ENCODE results near the gene TST. TPM values are rescaled to one million over a fixed set of nuclear protein-coding genes. Genes with fewer than 3 reads are reported as not detected.

The TST gene
- total and polyA plus RNA-seq, 10 of the 15 experiments (the other 5 are each of a cell fraction or from before 2014, with no cell fraction given): 2.4 to 24.6 (median 10.4) TPM

DNA sequence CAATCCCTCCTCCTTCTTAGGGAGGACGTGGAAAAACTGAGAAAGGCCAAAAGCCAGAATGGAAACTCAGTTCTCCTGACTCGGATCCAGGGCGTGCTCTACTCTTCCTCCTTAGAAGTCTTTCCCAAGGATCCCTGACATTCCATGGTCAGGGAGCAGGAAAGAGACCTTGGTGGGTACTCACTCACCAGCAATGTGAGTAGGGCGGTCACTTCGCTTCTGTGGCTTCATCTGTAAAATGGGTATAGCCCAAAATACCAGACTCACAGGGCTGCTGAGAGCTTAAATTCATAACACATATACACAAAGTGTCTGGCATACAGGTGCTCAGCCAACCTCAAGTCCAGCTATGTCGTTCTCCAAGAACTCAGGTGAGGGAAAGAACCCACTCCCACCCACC is 31.7 kb upstream of the TST start (continued):
- no peak for TF ChIP-seq IKZF1 (conservative IDR thresholded peaks at IDR 0.05)

GRCh38 chr22:37049224-37049623 is 30.0 kb upstream of the TST start:
- ChIA-PET RAD21 (ENCODE audit: unreplicated experiment) (no interaction called here), POLR2A (interaction anchor here (0.7 kb wide), 1 partner anchor 115 kb away, joined by 5 read pairs; no protein-coding TSS in a partner anchor), CTCF (no interaction called here), SMC1A (ENCODE audit: uncharacterized antibody, unreplicated experiment) (no interaction called here)
- Histone ChIP-seq H3K36me3 (ENCODE audit: control insufficient read depth in 2 of 2, insufficient read depth in 2 of 2, low read length in 1 of 2) (no peaks in the 10 kb centered on the region), H3K27me3 (replicated peaks in 1 of 2; ENCODE audit: control insufficient read depth in 2 of 2, insufficient read depth in 2 of 2, low read length in 1 of 2) (no peaks in the 10 kb centered on the region), H3K79me2 (ENCODE audit: control insufficient read depth, insufficient read depth, low read length) (no peaks in the 10 kb centered on the region), H4K20me1 (ENCODE audit: control insufficient read depth, insufficient read depth) (no peaks in the 10 kb centered on the region), H3K27ac (ENCODE audit: control insufficient read depth, insufficient read depth) (no peak overlapping the region), H3K9me3 (replicated peaks; ENCODE audit: control insufficient read depth, insufficient read depth, low read length) (no peaks in the 10 kb centered on the region), H3K4me1 (ENCODE audit: control insufficient read depth, insufficient read depth, low read length) (peaks cover 10% of the 10 kb centered on the region), H3K9ac (ENCODE audit: control insufficient read depth, insufficient read depth, low read length) (no peak overlapping the region), H2AFZ (ENCODE audit: control insufficient read depth, low read depth, low read length) (no peak overlapping the region), H3K4me2 (ENCODE audit: control insufficient read depth, insufficient read depth) (no peak overlapping the region), H3K4me3 (no peak overlapping the region)
- no peak for FAIRE-seq
- in situ Hi-C loops (cut with MboI): no loop called here
- intact Hi-C loops (cut with micrococcal nuclease; ENCODE audit: unreplicated experiment): loop anchor here (10.0 kb wide), 1 partner anchor 194 kb away; no protein-coding TSS in a partner anchor
- DNase-seq (ENCODE audit: low read depth, low spot score): no peak
- ATAC-seq: no peak
- 55% methylated on average over 2 of the region's 2 CpGs for WGBS (ENCODE audit: insufficient coverage, insufficient replicate concordance, low lambda C conversion rate, missing lambda C conversion rate)
- no TSS peak for BruUV-seq (replicated peaks)
- no peak for TF ChIP-seq TCF3 (IDR thresholded peaks at IDR 0.05; ENCODE audit: borderline replicate concordance, insufficient read depth, low read depth, low read length)
- TF ChIP-seq CBX3 (IDR thresholded peaks at IDR 0.05; ENCODE audit: borderline replicate concordance, low read depth): no peak
- TF ChIP-seq RBBP5 (conservative IDR thresholded peaks at IDR 0.05): no peak
- TF ChIP-seq STAT3 (IDR thresholded peaks at IDR 0.05; ENCODE audit: low read depth, low read length): no peak
- no peak for TF ChIP-seq ZBTB4 (CRISPR knock-in tag; IDR thresholded peaks at IDR 0.05)
- TF ChIP-seq ZNF217 (IDR thresholded peaks at IDR 0.05): no peak
- no peak for TF ChIP-seq NBN (IDR thresholded peaks at IDR 0.05)
- TF ChIP-seq SPI1 (IDR thresholded peaks at IDR 0.05; ENCODE audit: borderline replicate concordance, insufficient read depth, low read depth, low read length): no peak
- TF ChIP-seq MEF2B (IDR thresholded peaks at IDR 0.05; ENCODE audit: partially characterized antibody, poor library complexity, severe bottlenecking): no peak
